ENCODE measurements around the gene EHMT2. TPM values are rescaled to one million over a fixed set of nuclear protein-coding genes. Genes with fewer than 3 reads are reported as not detected.
"Not testable (repeated sequence)": the region's sequence is repeated elsewhere in the genome, so short reads cannot be mapped to it uniquely, and the experiment has no call there.

Gene EHMT2
- total RNA-seq, 1 donor from 2014 or later, result 37.4 TPM

- DNase-seq, result not testable (repeated sequence)
Measured at GRCh38 chr6:31838114-31838553, 59.4 kb downstream of the EHMT2 start.

GRCh38 chr6:31837369-31838113 is 60.0 kb downstream of the EHMT2 start:
- DNase-seq, result no peak

- no peak for DNase-seq
Measured at GRCh38 chr6:31836474-31837368, 60.8 kb downstream of the EHMT2 start.

GRCh38 chr6:31836047-31836473 is 61.4 kb downstream of the EHMT2 start:
- DNase-seq, result no peak

DNA sequence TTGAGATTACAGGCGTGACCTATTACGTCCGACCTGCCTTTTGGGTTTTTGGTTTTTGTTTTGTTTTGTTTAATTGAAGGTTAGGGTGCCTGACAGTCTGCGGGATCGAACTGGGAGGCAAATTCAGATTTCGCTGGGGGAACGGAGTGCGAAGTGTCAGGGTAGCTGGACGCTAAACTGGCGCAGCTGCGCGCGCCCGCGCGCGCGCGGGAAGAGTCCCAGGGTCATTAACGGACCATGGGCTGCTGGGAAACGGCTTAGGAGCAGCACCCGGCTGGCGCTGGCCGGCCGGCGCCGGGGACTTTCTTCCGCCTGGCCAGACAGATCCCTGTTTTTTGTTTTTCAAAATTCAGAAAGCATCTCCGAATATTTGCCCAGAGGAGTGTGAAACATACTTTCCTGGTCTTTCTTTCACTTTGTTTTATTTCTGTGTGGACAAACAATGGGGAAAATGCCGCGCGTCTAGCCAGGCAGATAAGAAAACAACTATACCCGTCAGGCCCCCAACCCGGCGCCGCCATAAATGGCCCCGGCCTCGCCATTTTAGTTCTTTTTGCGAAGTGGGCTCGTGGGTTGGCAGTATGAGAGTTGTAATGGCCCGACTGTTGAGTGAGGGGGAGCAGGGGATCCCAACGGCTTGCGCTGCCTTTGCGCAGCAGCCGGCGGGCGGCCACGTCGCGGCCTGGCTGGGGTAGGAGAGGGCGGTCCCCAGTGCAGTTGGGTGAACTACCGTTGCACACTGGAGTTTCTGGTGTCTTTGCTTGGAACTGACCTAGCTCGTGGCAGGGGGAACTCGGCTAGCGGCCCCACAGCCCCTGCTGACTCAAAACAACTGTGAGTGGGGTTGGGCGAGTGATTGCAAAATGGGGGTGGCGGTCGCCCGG is 62.9 kb downstream of the EHMT2 start:
- peak; percentile 95 for DNase-seq

DNA sequence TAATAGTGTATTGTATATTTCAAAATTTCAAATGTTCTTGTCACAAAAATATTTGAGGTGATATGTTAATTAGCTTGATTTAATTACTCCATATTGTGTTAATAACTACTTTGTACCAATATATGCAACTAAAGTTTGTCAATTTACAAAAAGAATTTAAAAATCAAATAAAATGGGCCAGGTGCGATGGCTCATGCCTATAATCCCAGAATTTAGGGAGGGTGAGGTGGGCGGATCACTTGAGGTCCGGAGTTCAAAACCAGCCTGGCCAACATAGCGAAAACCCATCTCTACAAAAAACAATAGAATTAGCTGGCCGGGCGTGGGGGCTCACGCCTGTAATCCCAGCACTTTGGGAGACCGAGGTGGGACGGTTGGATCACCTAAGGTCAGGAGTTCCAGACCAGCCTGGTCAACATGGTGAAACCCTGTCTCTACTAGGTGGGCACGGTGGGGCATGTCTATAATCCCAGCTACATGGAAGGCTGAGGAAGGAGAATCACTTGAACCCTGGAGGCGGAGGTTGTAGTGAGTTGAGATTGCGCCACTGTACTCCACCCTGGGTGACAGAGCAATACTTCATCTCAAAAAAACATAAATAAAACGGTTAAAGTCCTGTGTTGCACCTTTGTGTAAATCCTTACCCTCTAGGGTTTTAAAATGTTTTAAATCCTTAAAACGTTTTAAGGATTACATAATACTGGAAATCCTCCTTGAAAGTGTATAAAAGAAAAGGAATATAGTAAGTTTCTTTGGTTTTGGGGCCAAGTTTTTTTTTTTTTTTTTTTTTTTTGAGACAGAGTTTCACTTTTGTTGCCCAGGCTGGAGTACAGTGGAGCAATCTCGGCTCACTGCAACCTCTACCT is 65.9 kb downstream of the EHMT2 start:
- no peak for DNase-seq

GRCh38 chr6:31830886-31831335 is 66.6 kb downstream of the EHMT2 start:
- DNase-seq, result no peak

Small RNAs within 50 kb of the gene (small RNA-seq; reads per million reads assigned to genes)
- not detected for gene AL645922.1 (ENCODE audit: low replicate concordance)
- 123 reads per million, percentile 97 among the genes with 10 or more reads in this experiment for gene SNORD48 (ENCODE audit: low replicate concordance)
- gene SNORD52 (ENCODE audit: low replicate concordance), result not detected

Other genes starting within 250 kb of the EHMT2 start
- gene BAG6, start 245.0 kb downstream of the EHMT2 start, total RNA-seq, result 154 TPM
- gene APOM, start 241.8 kb downstream of the EHMT2 start, total RNA-seq, result not detected
- 20.8 TPM for gene C6orf47, start 236.9 kb downstream of the EHMT2 start, total RNA-seq
- gene GPANK1, start 232.7 kb downstream of the EHMT2 start, total RNA-seq, result 18.0 TPM
- 92.1 TPM for gene CSNK2B, start 231.6 kb downstream of the EHMT2 start, total RNA-seq
- gene LY6G5B, start 227.7 kb downstream of the EHMT2 start, total RNA-seq, result 2.6 TPM
- gene LY6G5C, start 216.6 kb downstream of the EHMT2 start, total RNA-seq, result not detected
- 46.2 TPM for gene ABHD16A, start 194.4 kb downstream of the EHMT2 start, total RNA-seq
- gene LY6G6F, start 190.8 kb downstream of the EHMT2 start, total RNA-seq, result 0.82 TPM
- gene LY6G6D, start 182.3 kb downstream of the EHMT2 start, total RNA-seq, result not detected
- 1.1 TPM for gene LY6G6C, start 176.0 kb downstream of the EHMT2 start, total RNA-seq
- not detected for gene MPIG6B, start 174.3 kb downstream of the EHMT2 start, total RNA-seq
- gene DDAH2, start 168.4 kb downstream of the EHMT2 start, total RNA-seq, result 114 TPM
- gene CLIC1, start 161.2 kb downstream of the EHMT2 start, total RNA-seq, result 131 TPM
- 9.6 TPM for gene MSH5, start 157.7 kb downstream of the EHMT2 start, total RNA-seq
- gene SAPCD1, start 135.0 kb downstream of the EHMT2 start, total RNA-seq, result not detected
- 2.3 TPM for gene VWA7, start 120.4 kb downstream of the EHMT2 start, total RNA-seq
- gene VARS1, start 101.9 kb downstream of the EHMT2 start, total RNA-seq, result 42.5 TPM
- gene LSM2, start 90.7 kb downstream of the EHMT2 start, total RNA-seq, result 20.8 TPM
- gene HSPA1L, start 82.4 kb downstream of the EHMT2 start, total RNA-seq, result 4.5 TPM
- gene HSPA1A, start 82.2 kb downstream of the EHMT2 start, total RNA-seq, result 698 TPM
- gene HSPA1B, start 70.0 kb downstream of the EHMT2 start, total RNA-seq, result 827 TPM
- 25.6 TPM for gene NEU1, start 34.9 kb downstream of the EHMT2 start, total RNA-seq
- 1.7 TPM for gene SLC44A4, start 18.7 kb downstream of the EHMT2 start, total RNA-seq
- 5.7 TPM for gene ZBTB12, start 4.4 kb upstream of the EHMT2 start, total RNA-seq
- 0.51 TPM for gene C2, start 30.0 kb upstream of the EHMT2 start, total RNA-seq
- gene CFB, start 48.4 kb upstream of the EHMT2 start, total RNA-seq, result 7.1 TPM
- gene NELFE, start 61.3 kb upstream of the EHMT2 start, total RNA-seq, result 79.7 TPM
- 30.6 TPM for gene SKIC2, start 61.5 kb upstream of the EHMT2 start, total RNA-seq
- 10.7 TPM for gene DXO, start 74.4 kb upstream of the EHMT2 start, total RNA-seq
- gene C4A, start 84.4 kb upstream of the EHMT2 start, total RNA-seq, result 32.6 TPM
- 38.0 TPM for gene C4B, start 117.1 kb upstream of the EHMT2 start, total RNA-seq
- gene CYP21A2, start 140.7 kb upstream of the EHMT2 start, total RNA-seq, result 1.0 TPM
- gene TNXB, start 211.6 kb upstream of the EHMT2 start, total RNA-seq, result 214 TPM
- 40.8 TPM for gene ATF6B, start 230.5 kb upstream of the EHMT2 start, total RNA-seq
- gene FKBPL, start 232.6 kb upstream of the EHMT2 start, total RNA-seq, result 3.3 TPM